Prostate gland (tissue), 2 donors: Measurements from ENCODE around the gene SSBP3.

Source experiments
- POLR2A ChIP-seq: fragments of 450-650 bp; IDR thresholded peaks from one replicate; pipeline ENCODE4 v1.6.1; 2016; ENCODE audit warnings: antibody characterized with exemption, mild to moderate bottlenecking
- POLR2AphosphoS5 ChIP-seq: sonication (generic); formaldehyde crosslinking; IDR thresholded peaks from one replicate; pipeline ENCODE4 v1.6.1; 2017; ENCODE audit warnings: antibody characterized with exemption
- TF ChIP-seq, protein P1 (sequence below), 4 experiments: fragments of 200-600 bp in 2 of 4; fragments of 450-650 bp in 2 of 4; sonication (generic) in 2 of 4; IDR thresholded peaks; 1 replicate in 3 of 4; 2 replicates in 1 of 4; pipeline ENCODE4 v1.5.1; 2016 to 2019; ENCODE audit warnings: antibody characterized with exemption in 4 of 4, mild to moderate bottlenecking in 2 of 4, moderate library complexity in 2 of 4

DNA sequence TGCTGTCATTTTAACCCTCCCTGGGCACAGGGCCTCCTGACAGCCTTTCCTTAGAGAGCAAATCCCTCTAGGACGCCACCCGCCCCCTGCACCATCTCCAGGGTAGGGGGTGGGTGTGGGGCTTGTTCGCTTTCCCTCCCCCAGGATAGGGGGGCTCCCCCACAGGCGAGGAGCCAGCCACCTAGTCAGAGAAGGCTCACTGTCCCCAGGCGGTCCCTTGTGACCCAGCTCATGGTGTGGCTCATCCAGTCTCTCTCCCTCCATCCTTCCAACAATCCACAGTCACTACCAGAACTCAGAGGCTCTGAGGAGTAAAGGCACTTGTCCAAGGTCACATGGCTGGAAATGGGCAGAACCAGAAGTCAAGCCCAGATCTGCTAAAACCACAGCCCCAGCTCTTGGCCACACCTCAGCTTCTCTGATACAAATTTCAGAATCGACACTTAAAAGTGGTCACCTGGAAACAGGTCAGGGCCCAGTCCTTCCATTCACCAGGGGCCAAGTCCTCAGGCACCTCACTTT is 116.4 kb downstream of the SSBP3 start:
- TF ChIP-seq, protein P1, sequence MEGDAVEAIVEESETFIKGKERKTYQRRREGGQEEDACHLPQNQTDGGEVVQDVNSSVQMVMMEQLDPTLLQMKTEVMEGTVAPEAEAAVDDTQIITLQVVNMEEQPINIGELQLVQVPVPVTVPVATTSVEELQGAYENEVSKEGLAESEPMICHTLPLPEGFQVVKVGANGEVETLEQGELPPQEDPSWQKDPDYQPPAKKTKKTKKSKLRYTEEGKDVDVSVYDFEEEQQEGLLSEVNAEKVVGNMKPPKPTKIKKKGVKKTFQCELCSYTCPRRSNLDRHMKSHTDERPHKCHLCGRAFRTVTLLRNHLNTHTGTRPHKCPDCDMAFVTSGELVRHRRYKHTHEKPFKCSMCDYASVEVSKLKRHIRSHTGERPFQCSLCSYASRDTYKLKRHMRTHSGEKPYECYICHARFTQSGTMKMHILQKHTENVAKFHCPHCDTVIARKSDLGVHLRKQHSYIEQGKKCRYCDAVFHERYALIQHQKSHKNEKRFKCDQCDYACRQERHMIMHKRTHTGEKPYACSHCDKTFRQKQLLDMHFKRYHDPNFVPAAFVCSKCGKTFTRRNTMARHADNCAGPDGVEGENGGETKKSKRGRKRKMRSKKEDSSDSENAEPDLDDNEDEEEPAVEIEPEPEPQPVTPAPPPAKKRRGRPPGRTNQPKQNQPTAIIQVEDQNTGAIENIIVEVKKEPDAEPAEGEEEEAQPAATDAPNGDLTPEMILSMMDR (IDR thresholded peaks at IDR 0.05), result no peak
- TF ChIP-seq POLR2A (no peak), POLR2AphosphoS5 (no peak)
